Breast epithelium (tissue), 3 donors: ENCODE results near the gene FSD1.

ENCODE experiments used
- POLR2A ChIP-seq: fragments of 450-650 bp; IDR thresholded peaks from one replicate; pipeline ENCODE4 v1.6.1; 2016; ENCODE audit warnings: antibody characterized with exemption, mild to moderate bottlenecking, moderate library complexity
- TF ChIP-seq, protein P1 (sequence below), 3 donors: fragments of 450-650 bp; IDR thresholded peaks; one replicate each; pipeline ENCODE4 v1.5.1; 2016 to 2017; ENCODE audit warnings: antibody characterized with exemption in 3 of 3, mild to moderate bottlenecking in 3 of 3, moderate library complexity in 3 of 3

DNA sequence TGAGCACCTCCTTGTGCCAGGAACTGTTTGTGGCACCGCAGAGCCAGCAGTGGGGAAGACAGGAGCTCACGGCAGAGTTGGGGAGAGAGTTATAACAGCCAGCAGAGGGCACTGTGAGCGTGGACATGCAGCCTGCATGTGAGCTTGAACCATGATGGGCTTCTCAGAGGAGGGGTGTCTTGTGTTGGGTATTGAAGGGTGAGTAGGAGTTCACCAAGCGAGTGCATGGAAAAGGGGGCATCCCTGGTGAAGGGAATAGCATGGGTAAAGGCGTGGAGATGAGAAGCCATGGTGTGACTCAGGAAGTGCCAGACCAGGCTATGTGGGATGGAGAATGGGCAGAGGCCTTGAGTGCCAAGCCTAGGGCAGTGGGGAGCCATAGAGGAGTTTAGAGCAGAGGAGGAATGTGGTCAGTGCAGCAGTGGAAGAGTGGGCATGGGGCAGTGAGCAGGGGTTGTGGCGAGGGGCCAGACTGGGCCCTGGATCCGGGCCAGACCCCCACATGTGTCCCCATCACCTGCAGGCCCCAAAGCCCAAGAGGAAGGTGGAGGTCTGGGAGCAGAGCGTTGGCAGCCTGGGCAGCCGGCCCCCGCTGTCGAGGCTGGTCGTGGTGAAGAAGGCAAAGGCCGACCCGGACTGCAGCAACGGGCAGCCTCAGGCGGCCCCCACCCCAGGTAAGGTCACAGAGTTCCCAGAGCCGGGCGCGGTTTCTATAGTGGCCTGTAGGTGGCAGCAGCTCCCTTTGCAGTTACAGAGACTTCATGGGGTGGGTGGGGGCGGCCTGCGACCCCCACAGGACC lies 37.1 kb upstream of the FSD1 start:
- TF ChIP-seq, protein P1, sequence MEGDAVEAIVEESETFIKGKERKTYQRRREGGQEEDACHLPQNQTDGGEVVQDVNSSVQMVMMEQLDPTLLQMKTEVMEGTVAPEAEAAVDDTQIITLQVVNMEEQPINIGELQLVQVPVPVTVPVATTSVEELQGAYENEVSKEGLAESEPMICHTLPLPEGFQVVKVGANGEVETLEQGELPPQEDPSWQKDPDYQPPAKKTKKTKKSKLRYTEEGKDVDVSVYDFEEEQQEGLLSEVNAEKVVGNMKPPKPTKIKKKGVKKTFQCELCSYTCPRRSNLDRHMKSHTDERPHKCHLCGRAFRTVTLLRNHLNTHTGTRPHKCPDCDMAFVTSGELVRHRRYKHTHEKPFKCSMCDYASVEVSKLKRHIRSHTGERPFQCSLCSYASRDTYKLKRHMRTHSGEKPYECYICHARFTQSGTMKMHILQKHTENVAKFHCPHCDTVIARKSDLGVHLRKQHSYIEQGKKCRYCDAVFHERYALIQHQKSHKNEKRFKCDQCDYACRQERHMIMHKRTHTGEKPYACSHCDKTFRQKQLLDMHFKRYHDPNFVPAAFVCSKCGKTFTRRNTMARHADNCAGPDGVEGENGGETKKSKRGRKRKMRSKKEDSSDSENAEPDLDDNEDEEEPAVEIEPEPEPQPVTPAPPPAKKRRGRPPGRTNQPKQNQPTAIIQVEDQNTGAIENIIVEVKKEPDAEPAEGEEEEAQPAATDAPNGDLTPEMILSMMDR (IDR thresholded peaks at IDR 0.05), result peak; percentile 66 to 78 (median 74)
- no peak for TF ChIP-seq POLR2A
